NB4 (cell line): ENCODE measurements around the gene GPC4.
"Not testable (repeated sequence)": the region's sequence is repeated elsewhere in the genome, so short reads cannot be mapped to it uniquely, and the experiment has no call there.

Experiments
- DNase-seq: peaks from one replicate; pipeline ENCODE4 v3.0.0; 2010; ENCODE audit warnings: low read depth
- H3K4me3 ChIP-seq: one replicate; pipeline ENCODE4 v1.5.1; 2011; ENCODE audit warnings: mild to moderate bottlenecking, low read depth, low read length, moderate library complexity
- CTCF ChIP-seq: IDR thresholded peaks from one replicate; pipeline ENCODE4 v1.5.1; 2012; ENCODE audit warnings: low read depth, low read length
- MYC ChIP-seq: IDR thresholded peaks from 2 replicates; pipeline ENCODE4 v1.6.1; 2011; ENCODE audit warnings: low read depth, low read length
- POLR2A ChIP-seq: IDR thresholded peaks from 2 replicates; pipeline ENCODE4 v1.6.1; 2011; ENCODE audit warnings: mild to moderate bottlenecking; ENCODE audit not compliant: insufficient read length; ENCODE audit errors: extremely low read depth
- TF ChIP-seq, protein P1 (sequence below): IDR thresholded peaks from 2 replicates; pipeline ENCODE4 v1.6.1; 2011; ENCODE audit warnings: low read depth, low read length

GPC4 gene

DNA sequence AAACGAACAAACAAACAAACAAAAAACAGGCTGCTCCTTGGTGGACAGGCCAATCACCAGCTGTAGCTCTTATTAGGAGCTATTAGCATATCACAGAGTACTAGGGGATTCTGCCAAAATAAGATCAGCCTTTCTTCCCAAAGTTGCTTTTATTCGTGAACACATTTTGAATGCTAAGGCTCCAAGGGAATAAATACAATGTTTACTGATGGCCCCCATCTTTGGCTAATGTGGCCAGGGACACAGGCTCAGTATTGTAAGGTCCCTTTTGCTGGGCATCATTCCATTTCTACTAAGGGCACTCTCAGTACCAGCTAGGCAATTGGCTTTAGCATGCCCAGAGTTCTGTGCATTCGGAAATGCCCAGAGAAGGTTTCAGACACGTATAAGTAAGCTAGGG, 84.3 kb downstream of the GPC4 start:
- H3K4me3 ChIP-seq, result no peak overlapping the region
- no peak for DNase-seq
- TF ChIP-seq POLR2A (no peak), CTCF (no peak), MYC (no peak)
- TF ChIP-seq, protein P1, sequence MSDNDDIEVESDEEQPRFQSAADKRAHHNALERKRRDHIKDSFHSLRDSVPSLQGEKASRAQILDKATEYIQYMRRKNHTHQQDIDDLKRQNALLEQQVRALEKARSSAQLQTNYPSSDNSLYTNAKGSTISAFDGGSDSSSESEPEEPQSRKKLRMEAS, result no peak

- no peak overlapping the region for H3K4me3 ChIP-seq
- no peak for DNase-seq
- TF ChIP-seq CTCF (no peak), POLR2A (no peak), MYC (no peak)
- TF ChIP-seq, protein P1, result no peak
Measured at GRCh38 chrX:133325422-133325821, 89.9 kb downstream of the GPC4 start.

DNA sequence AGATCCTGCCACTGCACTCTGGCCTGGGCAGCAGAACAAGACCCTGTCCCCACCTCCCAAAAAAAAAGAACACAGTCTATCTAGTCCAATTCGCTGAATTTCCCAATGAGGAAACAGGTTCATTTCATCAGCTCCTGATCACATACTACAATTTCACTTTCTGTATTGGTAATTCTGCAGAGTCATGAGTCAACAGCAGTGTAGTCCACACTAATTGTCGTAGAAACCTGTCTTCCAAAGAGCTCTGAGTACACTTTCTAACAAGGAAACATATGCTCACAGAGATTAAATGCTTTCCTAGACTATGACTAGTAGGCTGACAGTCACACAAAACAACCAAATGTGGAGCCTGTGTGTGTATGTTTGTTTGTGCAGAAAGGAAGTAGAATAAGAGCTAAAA, 91.9 kb downstream of the GPC4 start:
- no peak for DNase-seq
- TF ChIP-seq CTCF (no peak), MYC (no peak), POLR2A (no peak)
- TF ChIP-seq, protein P1, result no peak
- H3K4me3 ChIP-seq, result no peak overlapping the region

- not testable (repeated sequence) for DNase-seq, H3K4me3 ChIP-seq
Measured at GRCh38 chrX:133322269-133322668, 93.0 kb downstream of the GPC4 start.

- H3K4me3 ChIP-seq, result no peak overlapping the region
- no peak for DNase-seq
- TF ChIP-seq, protein P1, result no peak
- TF ChIP-seq POLR2A, result no peak
- TF ChIP-seq CTCF, result no peak
- no peak for TF ChIP-seq MYC
Measured at GRCh38 chrX:133321451-133321850, 93.8 kb downstream of the GPC4 start.

DNA sequence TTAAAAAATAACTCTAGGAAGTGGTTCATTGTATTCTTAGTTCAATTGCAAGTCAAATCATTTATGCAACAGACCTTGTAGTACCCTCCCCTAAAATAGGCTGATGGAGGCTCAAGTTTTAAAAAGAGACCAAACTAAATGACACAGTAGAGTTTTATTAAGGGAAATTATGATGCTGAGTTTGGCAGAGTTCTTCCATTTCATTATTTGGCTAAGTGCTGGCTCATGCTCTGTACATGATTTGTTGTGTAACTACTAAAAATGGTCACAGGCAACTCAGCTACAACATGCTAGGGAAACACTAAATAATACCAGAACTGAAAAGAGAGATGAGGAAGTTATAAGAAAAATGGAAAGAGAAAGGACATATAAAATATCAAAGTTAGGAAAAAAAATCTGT, 101.0 kb downstream of the GPC4 start:
- H3K4me3 ChIP-seq, result no peak overlapping the region
- DNase-seq, result no peak
- TF ChIP-seq, protein P1, result no peak
- TF ChIP-seq POLR2A (no peak), CTCF (no peak), MYC (no peak)
